Measurements from ENCODE around the gene ZMIZ1. TPM values are rescaled to one million over a fixed set of nuclear protein-coding genes. Genes with fewer than 3 reads are reported as not detected.

ZMIZ1 gene
- total RNA-seq, 6 experiments from 2014 or later, result 38.6 to 60.3 (median 51.2) TPM

DNA sequence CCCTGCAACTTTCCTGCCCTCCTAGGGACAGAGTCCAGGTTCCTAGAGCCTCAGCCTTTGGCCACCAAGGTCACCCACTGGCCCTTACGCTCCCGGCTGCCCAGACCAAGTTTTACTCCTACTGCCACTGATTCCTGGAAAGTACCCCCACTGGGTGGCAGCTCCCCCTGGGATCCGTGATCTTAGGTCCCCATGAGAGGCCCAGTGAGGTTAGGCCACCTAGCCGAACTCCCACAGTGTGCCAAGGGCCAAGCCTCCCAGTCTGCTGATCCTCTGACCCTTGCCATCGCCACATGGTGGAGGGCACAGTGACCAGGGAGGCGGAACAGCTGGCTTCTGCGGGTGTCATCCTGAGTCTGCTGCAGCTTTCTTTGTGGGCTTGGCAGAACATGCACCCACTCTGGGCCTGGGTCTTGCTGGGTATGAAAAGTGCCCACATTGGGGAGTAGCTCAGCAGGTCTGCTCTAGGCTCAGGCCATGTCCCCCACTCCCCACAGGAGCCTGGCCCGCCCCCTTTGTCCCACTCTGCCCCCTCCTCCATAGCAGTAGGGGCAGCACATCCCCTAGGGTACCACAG is 238.0 kb downstream of the ZMIZ1 start:
- no peak for DNase-seq
- Mint-ChIP-seq H3K27me3 (ENCODE audit: insufficient read depth) (peaks cover 16% of the 10 kb centered on the region), H3K4me3 (no peak overlapping the region), H3K27ac (peak overlapping the region; percentile 63), H3K9me3 (no peaks in the 10 kb centered on the region), H3K4me1 (ENCODE audit: low read depth) (peaks cover 8% of the 10 kb centered on the region; the same call in 1 of the 2 replicates), H3K36me3 (ENCODE audit: low read depth) (peaks cover 17% of the 10 kb centered on the region)
- TF ChIP-seq CTCF (IDR thresholded peaks at IDR 0.05), result no peak

- Mint-ChIP-seq H3K9me3 (no peaks in the 10 kb centered on the region), H3K36me3 (ENCODE audit: low read depth) (peaks cover 17% of the 10 kb centered on the region), H3K27ac (no peak overlapping the region), H3K4me1 (ENCODE audit: low read depth) (peaks cover 8% of the 10 kb centered on the region; the same call in 1 of the 2 replicates), H3K4me3 (no peak overlapping the region), H3K27me3 (ENCODE audit: insufficient read depth) (peaks cover 13% of the 10 kb centered on the region)
- no peak for DNase-seq
- no peak for TF ChIP-seq CTCF (IDR thresholded peaks at IDR 0.05)
These were observed 239.2 kb downstream of the ZMIZ1 start for GRCh38 chr10:79308016-79308415.

- Mint-ChIP-seq H3K27me3 (ENCODE audit: insufficient read depth) (peaks cover 21% of the 10 kb centered on the region), H3K4me1 (ENCODE audit: low read depth) (peaks cover 7% of the 10 kb centered on the region; the same call in 1 of the 2 replicates), H3K27ac (peak overlapping the region; percentile 11; the same call in 1 of the 2 replicates), H3K9me3 (no peaks in the 10 kb centered on the region), H3K4me3 (no peak overlapping the region), H3K36me3 (ENCODE audit: low read depth) (peaks cover 22% of the 10 kb centered on the region)
- DNase-seq, result no peak
- no peak for TF ChIP-seq CTCF (IDR thresholded peaks at IDR 0.05)
These were observed 240.4 kb downstream of the ZMIZ1 start for GRCh38 chr10:79308969-79309665.

DNA sequence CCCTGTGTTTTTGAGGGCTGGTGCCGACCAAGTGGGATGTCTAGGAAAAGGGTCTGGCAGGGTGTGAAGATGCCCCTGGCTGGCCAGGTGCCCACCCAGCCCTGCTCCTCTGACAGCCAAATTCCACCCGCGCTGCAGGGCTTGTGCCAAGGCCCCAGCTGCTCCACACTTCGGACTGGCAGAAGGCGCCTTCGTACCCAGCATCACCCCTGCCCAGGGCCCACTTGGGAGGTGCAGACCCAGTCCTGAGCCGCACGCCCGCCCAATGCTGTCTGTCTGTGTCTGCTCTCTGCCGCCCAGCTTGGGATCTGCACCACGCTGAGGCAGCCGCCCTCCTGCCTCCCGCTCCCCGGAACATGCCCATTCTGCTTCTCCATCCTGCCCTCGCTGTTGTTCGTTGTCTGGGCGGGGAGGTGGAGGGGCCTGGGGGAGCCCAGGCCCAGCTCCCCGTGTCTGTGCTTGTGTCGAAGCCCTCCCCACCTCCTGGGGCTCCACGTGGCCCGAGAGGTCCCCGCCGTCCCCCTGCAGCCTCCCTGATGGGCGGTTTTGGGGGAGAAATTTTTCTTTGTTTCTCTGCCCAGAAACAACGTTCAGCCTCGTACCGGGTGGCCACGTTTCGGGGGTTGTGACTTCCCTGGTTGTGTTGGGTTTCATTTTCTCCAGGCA is 241.6 kb downstream of the ZMIZ1 start:
- Mint-ChIP-seq H3K27ac (no peak overlapping the region), H3K4me3 (no peak overlapping the region), H3K4me1 (ENCODE audit: low read depth) (no peaks in the 10 kb centered on the region), H3K9me3 (no peaks in the 10 kb centered on the region), H3K36me3 (ENCODE audit: low read depth) (peaks cover 21% of the 10 kb centered on the region), H3K27me3 (ENCODE audit: insufficient read depth) (peaks cover 22% of the 10 kb centered on the region)
- no peak for TF ChIP-seq CTCF (IDR thresholded peaks at IDR 0.05)
- no peak for DNase-seq

GRCh38 chr10:79310911-79311573 is 242.3 kb downstream of the ZMIZ1 start:
- TF ChIP-seq CTCF (IDR thresholded peaks at IDR 0.05), result no peak
- H3K9me3 Mint-ChIP-seq, result no peaks in the 10 kb centered on the region
- no peak overlapping the region for H3K4me3 Mint-ChIP-seq
- DNase-seq, result no peak
- H3K27me3 Mint-ChIP-seq (ENCODE audit: insufficient read depth), result peaks cover 22% of the 10 kb centered on the region
- H3K36me3 Mint-ChIP-seq (ENCODE audit: low read depth), result peaks cover 27% of the 10 kb centered on the region
- H3K27ac Mint-ChIP-seq, result no peak overlapping the region
- peaks cover 6% of the 10 kb centered on the region for H3K4me1 Mint-ChIP-seq (ENCODE audit: low read depth)

Measured in HFFc6 (cell line).